Activated CD8-positive, alpha-beta memory T cell treated with anti-CD3 and anti-CD28 coated beads for 48 hours (primary cell): Measurements from ENCODE around the gene ATAD3C.
"Not testable (repeated sequence)": the region's sequence is repeated elsewhere in the genome, so short reads cannot be mapped to it uniquely, and the experiment has no call there.

Source experiments
- DNase-seq, 3 experiments: peaks; one replicate each; pipeline ENCODE4 v3.0.0-alpha.2; 2020; ENCODE audit warnings: low read depth in 2 of 3, low spot score in 2 of 3

The ATAD3C gene

GRCh38 chr1:1494311-1494710, 44.8 kb downstream of the ATAD3C start:
- not testable (repeated sequence) for DNase-seq

GRCh38 chr1:1495461-1495975, 46.0 kb downstream of the ATAD3C start:
- not testable (repeated sequence) for DNase-seq

- DNase-seq = peak; percentile 38 to 49 (median 45)
These were observed 55.4 kb downstream of the ATAD3C start for GRCh38 chr1:1504777-1505365.

GRCh38 chr1:1505366-1505798, 55.9 kb downstream of the ATAD3C start:
- not testable (repeated sequence) for DNase-seq

- not testable (repeated sequence) for DNase-seq
These were observed 56.3 kb downstream of the ATAD3C start for GRCh38 chr1:1505801-1506200.

- DNase-seq = no peak
These were observed 57.8 kb downstream of the ATAD3C start for GRCh38 chr1:1507305-1507704.

GRCh38 chr1:1508775-1509464, 59.4 kb downstream of the ATAD3C start:
- not testable (repeated sequence) for DNase-seq

- DNase-seq = not testable (repeated sequence)
These were observed 60.0 kb downstream of the ATAD3C start for GRCh38 chr1:1509465-1509850.

GRCh38 chr1:1510912-1511532, 61.5 kb downstream of the ATAD3C start:
- no peak for DNase-seq

- peak; percentile 88 to 95 (median 94) for DNase-seq
These were observed 62.2 kb downstream of the ATAD3C start, which contains the start of gene ATAD3A for GRCh38 chr1:1511533-1512285. TSS of gene ATAD3A (plus strand) at chr1:1512162. CDS start at chr1:1512269, 107 bp downstream.

- not testable (repeated sequence) for DNase-seq
These were observed 62.9 kb downstream of the ATAD3C start for GRCh38 chr1:1512425-1512824.

- DNase-seq = not testable (repeated sequence)
These were observed 64.2 kb downstream of the ATAD3C start for GRCh38 chr1:1513675-1514074.

GRCh38 chr1:1514376-1514775, 64.9 kb downstream of the ATAD3C start:
- DNase-seq = not testable (repeated sequence)

GRCh38 chr1:1516923-1517322, 67.4 kb downstream of the ATAD3C start:
- not testable (repeated sequence) for DNase-seq

- DNase-seq = no peak
These were observed 68.6 kb downstream of the ATAD3C start for GRCh38 chr1:1517973-1518620.

- DNase-seq = not testable (repeated sequence)
These were observed 69.1 kb downstream of the ATAD3C start for GRCh38 chr1:1518621-1519007.
